Lower leg skin (tissue), 3 donors: ENCODE results near the gene HMCN2.

Experiments
- CTCF ChIP-seq, 3 donors: fragments of 450-650 bp; IDR thresholded peaks; one replicate each; pipeline ENCODE4 v1.5.1; 2016; ENCODE audit warnings: antibody characterized with exemption in 3 of 3, mild to moderate bottlenecking in 3 of 3, moderate library complexity in 2 of 3
- POLR2A ChIP-seq, 2 donors: fragments of 450-650 bp; IDR thresholded peaks; one replicate each; pipeline ENCODE4 v1.6.1; 2016 to 2017; ENCODE audit warnings: antibody characterized with exemption in 2 of 2, mild to moderate bottlenecking in 1 of 2, moderate library complexity in 1 of 2

DNA sequence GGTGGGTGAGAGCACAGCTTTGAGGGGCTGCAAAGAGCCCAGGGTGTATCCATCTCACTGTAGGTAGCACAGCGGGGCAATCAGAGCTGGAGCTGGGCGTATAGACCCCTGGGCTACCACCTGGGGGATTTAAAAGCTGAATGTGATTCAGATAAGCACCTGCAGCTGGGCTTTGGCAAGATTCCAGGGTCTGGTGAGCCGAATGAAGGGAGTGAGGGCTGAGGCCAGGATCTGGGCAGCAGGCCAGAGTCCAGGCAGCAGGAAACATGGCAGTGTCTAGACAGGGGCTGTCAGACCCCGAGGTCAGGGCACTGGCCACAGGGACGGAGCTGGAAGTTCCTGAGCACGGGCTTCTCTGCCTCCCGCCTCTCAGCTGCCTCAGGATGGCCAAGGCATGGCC lies 187.9 kb downstream of the HMCN2 start:
- no peak for TF ChIP-seq CTCF (IDR thresholded peaks at IDR 0.05)
- TF ChIP-seq POLR2A (IDR thresholded peaks at IDR 0.05) = no peak
